Left lung (tissue), 10 donors: ENCODE data around the gene TRIM31. TPM values are rescaled to one million over a fixed set of nuclear protein-coding genes. Genes with fewer than 3 reads are reported as not detected.

Source experiments
- ATAC-seq: fragments of 200-7000 bp; cut with Tn5 transposase; one replicate; pipeline ENCODE4 v1.9.1; 2020; ENCODE audit warnings: moderate library complexity
- DNase-seq, 4 donors: peaks; one replicate each; pipeline ENCODE4 v3.0.0-alpha.2; 2013 to 2020
- H3K27ac ChIP-seq, 2 donors: fragments of 200-600 bp; sonication (generic) in 1 of 2; one replicate each; pipeline versions ENCODE4 v1.5.0 to v1.8.0; 2020 to 2021
- H3K27me3 ChIP-seq, 2 donors: fragments of 200-600 bp; sonication (generic) in 1 of 2; one replicate each; pipeline versions ENCODE4 v1.5.0 to v1.8.0; 2020 to 2021
- H3K36me3 ChIP-seq, 2 donors: fragments of 200-600 bp; sonication (generic) in 1 of 2; one replicate each; pipeline versions ENCODE4 v1.5.0 to v1.8.0; 2020 to 2021
- H3K4me1 ChIP-seq, 2 donors: fragments of 200-600 bp; one replicate each; pipeline ENCODE4 v1.8.0; 2021
- H3K4me3 ChIP-seq, 2 donors: fragments of 200-600 bp; sonication (generic) in 1 of 2; one replicate each; pipeline versions ENCODE4 v1.5.0 to v1.8.0; 2020 to 2021; ENCODE audit warnings: mild to moderate bottlenecking in 1 of 2
- H3K9me3 ChIP-seq, 2 donors: fragments of 200-600 bp; sonication (generic) in 1 of 2; one replicate each; pipeline versions ENCODE4 v1.5.0 to v1.8.0; 2020 to 2021
- intact Hi-C, 2 donors: fragments of 100-400 bp; cut with DNase I; formaldehyde crosslinking; loops; one replicate each; pipeline versions ENCODE4 v1.11.2 to v1.14.2; 2022
- polyA plus RNA-seq, 6 donors: library from polyadenylated mRNA; unstranded; fragments of 120-200 nt; gene quantifications; one replicate each; pipeline ENCODE4 v1.2.1, GENCODE V29; 2013; ENCODE audit not compliant: insufficient read length in 6 of 6
- total RNA-seq, 2 donors: library from RNA; stranded (reverse); fragmentation: NEBNext Ultra II Directional; extraction: Animal tissue kit (Norgen Biotek cat#: 25700); gene quantifications; one replicate each; pipeline ENCODE4 v1.2.1, GENCODE V29; 2021
- TF ChIP-seq, protein P1 (sequence below), 2 donors: fragments of 200-600 bp; sonication (generic) in 1 of 2; IDR thresholded peaks; one replicate each; pipeline versions ENCODE4 v1.5.0 to v1.8.0; 2021; ENCODE audit warnings: antibody characterized with exemption in 2 of 2
- donor health status: DM: no; HTN: yes; CAD: no.
- donor health status: DM: no; HTN: no; CAD: no.

The TRIM31 gene
- total and polyA plus RNA-seq, 8 donors, result 0.31 to 0.99 (median 0.49) TPM; not detected in 4

DNA sequence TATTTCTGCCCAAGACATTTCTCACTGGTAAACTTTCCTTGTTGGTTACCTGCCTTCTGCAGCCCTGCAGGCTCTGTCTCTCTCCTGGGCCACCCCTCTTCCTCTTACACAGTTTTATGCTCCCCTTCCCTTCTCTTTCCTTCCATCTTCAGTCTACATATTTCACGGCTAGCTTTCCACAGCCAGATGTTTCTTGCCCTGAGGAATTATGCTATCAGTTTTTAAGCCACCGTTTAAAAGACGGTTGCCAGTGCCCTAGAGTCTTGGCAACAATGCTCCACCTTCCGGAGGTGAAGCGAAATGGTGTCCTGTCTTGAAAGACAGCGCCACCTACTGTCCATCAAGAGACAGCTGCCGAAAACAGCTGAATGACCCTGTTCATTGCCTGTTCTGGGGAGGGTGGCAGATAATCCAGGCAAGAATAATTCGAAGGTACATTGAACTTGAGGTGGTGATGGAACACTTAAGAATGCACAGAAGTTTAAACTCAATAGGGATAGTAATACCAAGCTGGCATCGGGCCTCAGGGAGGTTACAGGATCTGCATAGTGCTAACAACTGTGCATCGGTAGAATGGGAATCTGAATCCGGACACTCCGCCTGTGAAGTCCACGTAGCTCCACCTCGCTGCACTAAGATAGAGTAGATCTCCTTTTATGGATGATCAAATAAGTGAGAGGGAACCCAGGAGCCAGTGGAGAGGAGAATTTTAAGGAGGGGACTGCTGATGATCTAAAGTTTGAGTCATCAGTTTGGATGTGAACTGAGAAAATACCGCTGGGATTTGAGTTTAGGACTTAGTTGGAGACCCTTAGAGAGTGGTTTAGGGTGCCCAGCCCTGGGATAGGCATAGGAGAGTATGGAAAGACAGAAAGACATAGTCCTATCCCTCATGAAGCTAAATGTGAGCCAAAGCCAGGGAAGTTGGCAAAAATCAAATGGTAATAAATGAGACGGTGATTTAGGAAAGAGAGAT is 18.3 kb upstream of the TRIM31 start:
- H3K4me3 ChIP-seq, result no peak overlapping the region
- intact Hi-C loops, result no loop called here

DNA sequence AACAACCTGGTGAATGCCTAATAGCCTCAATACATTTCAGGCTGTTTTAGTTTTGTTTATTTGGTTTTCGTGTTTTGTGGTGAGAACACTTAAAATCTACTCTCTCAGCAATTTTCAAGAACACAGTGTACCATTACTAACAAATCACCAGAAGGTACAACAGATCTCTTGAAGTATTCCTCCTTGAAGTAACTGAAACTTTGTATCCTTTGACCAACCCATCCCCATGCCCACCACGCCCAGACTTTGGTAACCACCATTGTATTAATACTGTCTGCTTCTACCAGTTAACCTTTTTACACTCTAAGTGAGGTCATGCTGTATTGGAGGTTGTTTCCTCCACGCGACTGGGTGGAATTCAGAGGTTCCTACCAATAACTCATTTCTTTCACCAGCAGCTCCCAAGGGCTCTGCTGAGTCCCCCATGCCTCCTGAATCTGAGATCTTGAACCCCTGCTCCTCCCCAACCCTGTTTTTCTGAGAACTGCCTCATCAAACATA is 17.3 kb upstream of the TRIM31 start:
- Histone ChIP-seq H3K27me3 (peaks cover 25 to 83% of the 10 kb centered on the region in 2 donors), H3K4me1 (peaks cover 0 to 12% of the 10 kb centered on the region in 2 donors), H3K36me3 (no peaks in the 10 kb centered on the region), H3K4me3 (no peak overlapping the region), H3K9me3 (no peaks in the 10 kb centered on the region), H3K27ac (no peak overlapping the region)
- DNase-seq (no peak), ATAC-seq (peak; percentile 6)
- TF ChIP-seq, protein P1, sequence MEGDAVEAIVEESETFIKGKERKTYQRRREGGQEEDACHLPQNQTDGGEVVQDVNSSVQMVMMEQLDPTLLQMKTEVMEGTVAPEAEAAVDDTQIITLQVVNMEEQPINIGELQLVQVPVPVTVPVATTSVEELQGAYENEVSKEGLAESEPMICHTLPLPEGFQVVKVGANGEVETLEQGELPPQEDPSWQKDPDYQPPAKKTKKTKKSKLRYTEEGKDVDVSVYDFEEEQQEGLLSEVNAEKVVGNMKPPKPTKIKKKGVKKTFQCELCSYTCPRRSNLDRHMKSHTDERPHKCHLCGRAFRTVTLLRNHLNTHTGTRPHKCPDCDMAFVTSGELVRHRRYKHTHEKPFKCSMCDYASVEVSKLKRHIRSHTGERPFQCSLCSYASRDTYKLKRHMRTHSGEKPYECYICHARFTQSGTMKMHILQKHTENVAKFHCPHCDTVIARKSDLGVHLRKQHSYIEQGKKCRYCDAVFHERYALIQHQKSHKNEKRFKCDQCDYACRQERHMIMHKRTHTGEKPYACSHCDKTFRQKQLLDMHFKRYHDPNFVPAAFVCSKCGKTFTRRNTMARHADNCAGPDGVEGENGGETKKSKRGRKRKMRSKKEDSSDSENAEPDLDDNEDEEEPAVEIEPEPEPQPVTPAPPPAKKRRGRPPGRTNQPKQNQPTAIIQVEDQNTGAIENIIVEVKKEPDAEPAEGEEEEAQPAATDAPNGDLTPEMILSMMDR (IDR thresholded peaks at IDR 0.05), result no peak
- intact Hi-C loops, result no loop called here

More for the DNA sequence above, 18.3 kb upstream of the TRIM31 start:
- TF ChIP-seq, protein P1 (IDR thresholded peaks at IDR 0.05), result peak; percentile 88 to 99
- H3K27me3 ChIP-seq, result peaks cover 25 to 83% of the 10 kb centered on the region in 2 donors
- H3K36me3 ChIP-seq, result no peaks in the 10 kb centered on the region
- DNase-seq (peak in 3 of 4 donors; percentile 67 to 86 (median 72)), ATAC-seq (peak; percentile 91)
- no peaks in the 10 kb centered on the region for H3K9me3 ChIP-seq
- H3K4me1 ChIP-seq, result peaks cover 0 to 12% of the 10 kb centered on the region in 2 donors
- H3K27ac ChIP-seq, result peak overlapping the region in 1 of 2 donors; percentile 34

DNA sequence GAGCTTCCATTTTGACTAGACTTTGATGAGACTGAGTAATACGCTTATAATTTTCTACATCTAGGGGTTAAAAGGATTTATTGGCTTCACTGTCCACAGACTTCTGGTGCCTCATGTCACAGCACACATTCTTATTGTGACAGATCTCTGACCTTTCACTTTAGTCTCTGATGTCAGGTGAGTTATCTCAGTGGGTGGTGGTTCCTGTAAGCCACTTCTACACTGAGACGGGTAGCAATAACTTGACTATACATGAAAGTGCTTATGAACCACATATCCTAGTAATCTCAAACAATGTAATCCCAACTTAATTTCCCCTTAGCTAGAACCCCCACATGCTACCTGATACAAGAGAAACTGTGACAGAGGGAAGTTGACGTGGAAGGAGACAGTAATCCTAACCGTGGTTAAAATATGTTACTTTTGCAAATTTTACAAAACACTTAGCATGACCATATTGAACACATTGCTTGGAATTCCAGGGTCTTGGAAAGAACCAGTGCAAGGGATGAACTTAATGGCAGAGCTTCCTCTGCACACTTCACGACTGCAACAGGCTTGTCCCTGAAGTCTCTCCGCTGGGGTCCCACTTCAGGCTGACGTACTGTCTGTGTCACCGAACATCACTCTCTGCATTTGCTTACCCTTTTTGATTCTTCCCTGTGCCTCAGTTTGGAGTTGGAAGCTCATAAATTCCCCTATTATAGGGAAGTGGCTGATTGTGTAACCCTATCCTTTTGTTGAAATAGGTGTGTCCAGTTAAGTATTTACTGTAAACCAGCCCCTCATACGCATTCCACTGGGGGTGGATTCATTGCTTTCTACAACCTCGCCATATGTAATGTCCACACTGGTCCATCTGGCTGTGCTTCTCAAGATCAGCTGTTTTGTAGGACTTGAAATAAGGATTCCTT is 16.6 kb upstream of the TRIM31 start:
- H3K9me3 ChIP-seq, result no peaks in the 10 kb centered on the region
- no peak overlapping the region for H3K27ac ChIP-seq
- H3K36me3 ChIP-seq, result no peaks in the 10 kb centered on the region
- peaks cover 0 to 12% of the 10 kb centered on the region in 2 donors for H3K4me1 ChIP-seq
- intact Hi-C loops, result no loop called here
- ATAC-seq (peak; percentile 71), DNase-seq (no peak)
- TF ChIP-seq, protein P1 (IDR thresholded peaks at IDR 0.05), result no peak
- H3K27me3 ChIP-seq, result peaks cover 25 to 83% of the 10 kb centered on the region in 2 donors
- H3K4me3 ChIP-seq, result no peak overlapping the region

DNA sequence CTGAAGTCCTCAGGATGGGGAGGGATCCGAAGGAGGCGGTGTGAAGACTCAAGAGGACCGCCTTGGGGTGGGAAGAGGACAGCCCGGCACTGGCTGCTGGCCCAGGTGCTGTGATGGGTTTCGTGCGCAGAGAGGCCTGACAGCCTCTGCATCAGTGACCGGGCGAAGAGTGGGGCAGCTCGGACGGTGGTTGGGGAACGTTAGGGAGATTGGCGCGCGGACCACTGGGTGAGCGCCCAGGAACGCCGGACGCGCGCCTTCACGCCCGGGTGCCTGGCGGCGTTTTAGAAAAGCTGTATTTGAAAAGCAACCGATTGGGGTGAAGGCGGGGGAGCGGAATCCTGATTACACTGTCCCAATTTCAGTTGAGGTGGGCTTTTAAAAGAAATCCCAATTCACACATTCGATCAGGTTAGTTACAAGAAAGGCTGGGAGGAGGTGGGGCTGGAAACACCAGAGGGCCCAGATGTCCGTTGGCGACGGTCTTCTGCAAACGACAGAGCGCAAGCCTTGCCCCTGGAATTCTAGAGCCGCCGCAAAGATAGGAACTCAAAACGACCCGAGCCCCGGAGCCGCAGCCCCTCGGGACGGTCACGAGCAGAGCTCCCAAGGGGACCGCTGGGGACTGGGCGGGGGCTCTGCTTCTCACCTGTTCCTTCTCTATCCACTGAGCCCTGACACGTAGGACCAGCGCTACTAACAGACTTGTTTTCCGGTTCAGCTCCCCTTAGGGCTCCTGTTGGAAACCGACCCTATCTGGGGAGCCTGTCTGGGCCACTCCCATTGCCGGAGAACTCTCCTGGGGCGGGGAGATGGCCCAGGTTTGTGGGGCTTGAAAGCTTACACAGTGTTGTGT is 14.6 kb upstream of the TRIM31 start:
- ATAC-seq, result peak; percentile 21
- Histone ChIP-seq H3K9me3 (no peaks in the 10 kb centered on the region), H3K4me3 (no peak overlapping the region), H3K4me1 (peaks cover 0 to 12% of the 10 kb centered on the region in 2 donors), H3K36me3 (no peaks in the 10 kb centered on the region), H3K27ac (no peak overlapping the region), H3K27me3 (peaks cover 25 to 81% of the 10 kb centered on the region in 2 donors)
- no peak for DNase-seq
- intact Hi-C loops, result no loop called here
- TF ChIP-seq, protein P1 (IDR thresholded peaks at IDR 0.05), result no peak
